ENCODE results near the gene ZNF423. TPM values are rescaled to one million over a fixed set of nuclear protein-coding genes. Genes with fewer than 3 reads are reported as not detected.

ZNF423 gene
- polyA plus RNA-seq, 1 donor = 27.8 TPM

DNA sequence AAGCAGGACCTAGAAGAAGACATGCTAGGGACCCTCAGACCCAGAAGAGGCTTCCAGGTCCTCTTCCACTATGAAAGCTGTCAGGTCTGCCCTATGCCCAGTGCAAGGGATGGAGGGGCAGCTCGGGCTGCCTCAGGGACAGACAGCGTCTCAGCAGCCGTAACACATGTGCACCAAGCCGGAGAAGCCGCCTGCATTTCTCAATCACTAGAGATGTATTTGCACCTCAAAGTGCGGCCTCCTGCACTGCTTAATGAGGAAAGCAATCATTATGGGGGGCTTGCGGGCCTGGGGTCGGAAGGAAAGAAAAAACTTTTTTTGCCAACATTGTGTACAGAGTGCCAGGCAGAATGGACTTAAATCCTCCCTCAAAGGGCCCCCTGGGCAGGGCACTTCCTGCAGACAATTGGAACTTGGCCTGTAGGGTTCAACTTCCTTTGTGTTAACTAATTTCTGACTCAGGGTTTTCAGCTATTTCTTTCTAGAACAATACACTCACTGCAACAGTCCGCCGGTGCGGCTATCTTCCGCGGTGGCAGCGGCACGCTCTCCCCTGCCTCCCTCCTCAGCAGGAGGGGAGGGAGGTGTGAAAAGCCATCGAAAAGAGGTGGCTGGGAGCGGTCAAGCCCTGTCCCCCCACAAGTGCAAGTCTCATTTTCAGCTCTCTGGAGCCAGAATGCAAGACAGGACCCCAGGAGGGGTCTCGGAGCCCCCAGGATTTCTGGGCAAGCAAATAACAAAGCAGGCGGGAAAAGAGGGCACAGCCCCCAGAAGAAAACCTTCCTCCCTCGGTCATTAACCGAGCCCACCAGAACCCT lies 101.2 kb downstream of the ZNF423 start:
- no peak for DNase-seq

DNA sequence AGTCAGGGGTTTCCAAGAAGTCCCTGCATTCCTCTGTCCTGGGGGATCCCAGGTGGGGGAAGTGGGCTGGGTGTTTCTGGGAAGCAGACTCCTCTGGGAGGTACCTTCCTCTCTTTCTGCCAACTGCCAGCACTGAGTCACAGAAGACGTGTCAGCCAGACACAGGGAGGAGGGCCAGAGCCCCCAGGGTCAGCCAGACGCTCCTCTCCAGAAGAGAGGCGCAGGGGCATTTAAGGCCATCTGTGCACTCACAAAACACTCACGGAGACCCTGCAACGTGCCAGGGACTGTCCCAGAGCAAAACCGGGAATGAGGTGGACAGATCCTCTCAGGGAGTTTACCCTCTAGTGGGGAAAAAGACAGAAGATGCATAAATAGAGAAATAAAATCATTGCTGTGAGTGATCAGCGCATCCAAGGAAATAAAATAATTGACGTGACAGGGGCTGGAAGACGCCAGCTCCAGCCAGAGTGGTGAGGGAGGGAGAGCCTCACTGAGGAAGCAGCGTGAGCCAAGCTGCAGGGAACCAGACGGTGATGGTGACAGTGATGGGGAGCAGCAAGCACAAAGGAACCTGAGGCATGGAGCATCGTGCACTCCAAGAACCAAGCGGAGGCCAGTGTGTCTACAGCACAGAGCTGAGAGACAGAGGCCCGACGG lies 105.4 kb downstream of the ZNF423 start:
- no peak for DNase-seq

DNA sequence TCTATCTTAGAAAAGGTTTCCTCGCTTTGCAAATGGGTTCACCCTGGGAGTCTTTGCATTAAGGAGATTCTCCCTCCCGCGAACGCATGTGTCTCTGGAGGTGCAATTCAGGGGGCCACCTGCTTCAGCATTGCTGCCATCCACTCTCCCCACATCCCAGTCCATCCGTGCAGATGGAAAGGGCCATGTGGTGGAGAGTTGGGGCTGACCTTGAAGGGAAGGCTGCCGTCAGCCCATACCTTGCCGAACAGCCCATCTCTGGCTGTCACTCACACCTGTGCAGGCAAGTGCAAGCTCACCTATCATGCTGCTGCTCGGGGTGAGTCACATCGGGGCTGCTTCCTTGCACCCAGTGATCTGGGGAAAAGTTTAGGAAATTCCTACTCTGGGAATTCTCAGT lies 106.1 kb downstream of the ZNF423 start:
- no peak for DNase-seq

DNA sequence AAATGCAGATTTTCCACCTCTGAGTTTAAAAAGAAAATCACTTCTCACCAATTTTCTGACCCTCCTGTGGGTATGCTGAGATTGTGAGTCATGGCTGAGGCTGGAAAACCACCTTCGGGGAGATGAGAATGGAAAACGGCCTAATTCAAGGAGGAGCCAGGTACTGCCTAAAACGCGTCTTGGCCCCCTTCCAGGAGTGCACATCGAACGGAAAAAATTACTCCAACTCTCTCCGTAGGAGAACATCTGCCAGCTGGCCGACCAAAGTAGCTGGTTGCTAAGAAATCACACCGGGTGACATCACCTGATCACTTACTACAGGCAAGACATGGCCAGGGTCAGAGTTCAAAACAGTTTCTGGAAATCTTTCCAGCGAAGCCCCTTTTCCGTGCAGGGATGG lies 107.6 kb downstream of the ZNF423 start:
- DNase-seq = no peak

DNA sequence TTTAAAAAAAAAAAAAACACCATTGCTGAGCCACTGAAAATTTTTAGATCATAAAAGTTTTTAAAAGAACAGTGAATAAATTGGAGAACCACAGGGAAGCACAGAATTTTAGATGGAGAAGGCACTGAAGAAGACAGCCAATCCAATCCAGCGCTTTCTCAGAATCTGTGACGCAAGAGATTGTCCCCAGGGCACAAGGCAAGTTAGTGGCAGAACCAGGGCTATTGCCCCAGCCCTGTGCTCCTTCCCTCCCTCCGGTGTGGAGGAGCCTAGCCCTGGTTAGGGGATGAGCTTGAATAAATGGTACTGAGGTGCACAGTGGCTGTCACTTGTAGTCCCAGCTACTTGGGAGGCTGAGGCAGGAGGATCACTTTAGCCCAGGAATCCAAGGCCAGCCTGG lies 108.3 kb downstream of the ZNF423 start:
- no peak for DNase-seq

DNA sequence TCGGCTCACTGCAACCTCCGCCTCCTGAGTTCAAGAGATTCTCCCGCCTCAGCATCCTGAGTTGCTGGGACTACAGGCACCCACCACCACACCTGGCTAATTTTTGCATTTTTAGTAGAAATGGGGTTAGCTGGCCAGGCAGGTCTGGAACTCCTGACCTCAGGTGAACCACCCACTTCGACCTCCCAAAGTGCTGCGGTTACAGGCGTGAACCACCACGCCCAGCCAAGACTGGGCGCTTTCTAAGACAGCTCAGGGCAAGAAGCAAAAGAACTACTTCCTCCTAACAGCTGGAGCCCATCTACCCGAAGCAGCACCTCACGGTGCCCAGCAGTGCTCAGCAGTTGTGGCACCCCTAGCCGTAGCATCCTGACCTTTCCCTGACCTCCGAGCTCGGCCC lies 109.4 kb downstream of the ZNF423 start:
- DNase-seq = no peak

DNA sequence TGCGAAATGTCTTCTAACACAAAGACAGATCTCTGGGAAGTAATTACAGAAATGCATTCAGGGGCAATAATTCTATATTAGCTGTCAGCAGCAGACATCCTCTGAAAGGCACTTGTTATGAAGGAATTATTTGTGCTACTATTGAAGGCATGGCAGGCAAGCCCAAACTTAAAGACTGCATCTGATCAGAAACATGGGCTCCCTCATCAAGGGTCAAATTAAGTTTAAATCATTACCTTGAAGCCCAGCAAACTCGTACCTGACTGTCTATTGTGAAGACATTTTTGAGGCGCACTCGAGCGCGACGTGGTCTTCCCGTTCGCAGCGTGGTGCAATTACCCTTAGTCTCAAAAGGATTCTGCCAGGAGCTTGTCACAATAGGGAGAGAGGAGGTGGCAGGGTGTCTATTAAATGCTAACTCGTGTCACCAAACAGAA lies 110.6 kb downstream of the ZNF423 start:
- no peak for DNase-seq

DNA sequence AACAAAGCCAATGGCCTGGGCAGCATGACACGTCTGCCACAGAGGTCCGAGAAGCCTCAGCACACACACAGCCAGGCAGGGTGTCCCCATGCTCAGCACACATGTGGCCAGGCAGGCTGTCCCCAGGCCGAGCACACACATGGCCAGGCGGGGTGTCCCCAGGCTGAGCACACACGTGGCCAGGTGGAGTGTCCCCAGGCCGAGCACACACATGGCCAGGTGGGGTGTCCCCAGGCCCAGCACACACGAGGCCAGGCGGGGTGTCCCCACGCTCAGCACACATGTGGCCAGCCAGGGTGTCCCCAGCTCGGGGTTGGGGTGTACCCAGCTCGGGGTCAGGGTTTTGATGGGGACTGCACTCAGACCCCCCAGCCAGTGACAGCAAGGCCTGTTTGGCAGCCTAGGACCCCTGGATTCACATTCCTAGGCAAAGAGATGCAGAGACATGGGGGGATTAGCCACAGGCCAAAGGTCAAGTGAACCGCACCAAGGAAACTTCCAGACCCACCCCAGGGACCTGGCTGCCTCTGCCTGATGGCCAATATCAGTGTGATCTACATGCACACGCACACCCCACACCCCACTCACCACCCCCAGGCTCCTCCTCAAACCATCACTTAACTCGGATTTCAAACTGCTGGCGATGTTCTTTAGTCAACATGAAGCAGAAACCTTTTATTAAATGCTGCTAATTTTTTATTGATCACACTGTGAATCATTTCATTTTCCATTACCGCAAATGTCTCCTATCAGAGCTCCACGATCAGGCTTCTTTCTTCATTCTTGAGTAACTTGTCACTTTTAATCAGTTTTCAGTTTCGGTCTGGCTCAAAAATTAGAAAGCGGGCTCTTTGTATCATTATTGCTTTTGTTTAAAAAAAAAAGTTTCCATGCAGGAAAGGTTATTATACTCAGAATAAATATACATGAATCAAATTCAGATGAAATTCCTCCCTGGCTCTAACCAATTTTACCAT lies 111.4 kb downstream of the ZNF423 start:
- no peak for DNase-seq

DNA sequence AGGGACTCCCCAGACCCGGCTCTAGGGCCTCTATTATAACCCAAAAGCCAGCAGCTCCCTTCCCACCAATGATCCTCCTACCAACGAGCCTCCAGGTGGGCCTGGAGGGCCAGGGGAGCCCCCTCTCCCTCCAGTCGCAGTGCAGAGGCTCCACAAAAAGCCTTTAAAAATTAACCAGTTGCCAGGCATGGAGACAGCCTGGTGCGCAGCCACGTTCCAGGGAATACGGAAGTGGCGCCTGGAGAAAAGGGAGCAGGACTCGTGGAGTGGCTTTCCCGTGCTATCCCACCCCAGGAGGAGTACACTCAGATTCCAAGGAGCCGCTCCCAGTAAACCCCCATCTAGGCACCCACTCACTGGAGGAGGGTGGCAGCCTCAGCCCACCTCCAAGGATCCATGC lies 112.3 kb downstream of the ZNF423 start:
- no peak for DNase-seq

DNA sequence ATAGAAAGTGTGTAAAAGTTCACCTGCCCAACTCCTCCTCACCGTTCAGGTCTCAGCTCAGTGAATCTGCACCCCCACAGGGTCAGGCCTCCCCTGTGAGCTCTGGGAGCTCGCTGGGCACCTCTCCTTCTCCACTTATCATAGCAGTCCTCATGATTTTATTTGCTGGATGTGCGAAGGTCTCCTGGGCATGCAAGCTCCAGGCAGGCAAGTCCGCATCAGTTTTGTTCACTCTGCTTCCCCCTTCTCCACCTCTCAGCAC lies 112.8 kb downstream of the ZNF423 start:
- DNase-seq = no peak

DNA sequence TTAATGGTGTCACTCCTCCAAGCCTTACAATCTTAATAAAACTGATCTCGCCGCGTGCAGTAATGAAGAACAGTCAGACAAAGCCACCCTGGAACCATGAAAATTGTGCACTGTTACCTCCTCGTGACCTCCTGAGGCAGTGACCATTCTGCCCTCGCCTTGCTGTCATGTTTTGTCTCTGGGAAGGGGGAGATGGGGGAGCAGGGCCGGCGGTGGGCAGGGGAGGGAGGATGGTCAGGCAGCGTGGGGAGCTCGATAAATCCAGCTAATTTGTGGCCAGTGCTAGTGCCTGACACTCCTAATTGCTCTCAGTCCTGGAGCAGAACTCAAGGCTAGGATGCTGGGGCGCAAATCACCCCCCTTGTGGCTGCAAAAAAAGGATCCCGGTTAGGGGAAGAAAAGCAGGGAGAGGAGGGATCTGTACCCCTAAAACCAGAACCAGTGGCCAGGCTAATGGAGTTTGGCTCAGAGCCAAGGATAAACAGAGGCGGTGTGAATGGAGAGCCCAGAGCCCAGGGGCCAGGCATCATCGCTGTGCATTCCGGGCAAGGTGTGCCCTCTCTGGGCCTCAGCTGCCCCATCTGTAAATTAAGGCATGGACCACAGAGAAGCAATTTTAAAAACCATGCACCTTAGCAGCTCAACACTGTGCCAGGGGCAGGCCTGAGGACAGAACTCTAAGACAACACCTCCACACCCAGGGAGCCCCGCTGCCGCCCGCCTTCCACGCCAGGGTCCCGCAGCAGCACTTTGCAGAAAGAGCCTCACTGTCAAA lies 113.3 kb downstream of the ZNF423 start:
- peak; percentile 70 for DNase-seq

DNA sequence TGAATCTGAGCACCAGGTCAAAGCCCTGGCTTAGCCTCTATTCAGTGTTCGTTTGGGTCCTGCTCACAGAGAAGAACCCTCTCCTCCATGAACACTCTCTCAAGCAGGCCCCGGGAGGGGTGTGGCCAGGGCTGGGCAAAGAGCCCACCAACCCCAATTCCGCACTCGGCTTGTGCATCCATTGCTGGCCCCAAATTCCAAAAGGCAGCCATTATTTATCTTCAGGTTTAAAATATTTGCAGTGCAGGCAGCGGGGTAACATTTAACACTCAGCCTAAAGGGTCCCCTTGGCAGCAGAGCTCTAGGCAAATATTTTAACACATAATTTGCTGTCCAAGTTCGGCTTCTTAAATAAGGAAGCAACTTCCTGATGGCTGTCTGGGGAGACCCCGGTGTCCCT lies 115.7 kb downstream of the ZNF423 start:
- DNase-seq = no peak

DNA sequence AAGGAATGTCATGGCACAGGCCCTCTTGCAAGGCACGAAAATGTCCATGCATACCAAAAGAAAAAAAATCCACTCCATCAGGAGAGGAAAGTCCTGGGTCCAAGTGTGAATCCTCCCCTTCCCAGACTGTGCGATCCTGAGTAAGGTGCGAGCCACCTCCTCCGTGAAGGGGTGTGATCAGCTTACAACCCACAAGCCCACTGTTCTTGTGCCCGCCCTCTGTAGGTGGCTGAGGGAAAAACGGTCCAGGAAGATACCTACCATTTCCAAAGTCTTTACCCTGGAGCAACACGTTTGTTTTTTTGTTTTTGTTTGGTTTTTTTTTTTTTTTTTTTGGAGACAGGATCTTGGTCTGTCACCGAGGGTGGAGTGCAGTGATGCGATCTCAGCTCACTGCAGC lies 116.5 kb downstream of the ZNF423 start:
- DNase-seq = no peak

DNA sequence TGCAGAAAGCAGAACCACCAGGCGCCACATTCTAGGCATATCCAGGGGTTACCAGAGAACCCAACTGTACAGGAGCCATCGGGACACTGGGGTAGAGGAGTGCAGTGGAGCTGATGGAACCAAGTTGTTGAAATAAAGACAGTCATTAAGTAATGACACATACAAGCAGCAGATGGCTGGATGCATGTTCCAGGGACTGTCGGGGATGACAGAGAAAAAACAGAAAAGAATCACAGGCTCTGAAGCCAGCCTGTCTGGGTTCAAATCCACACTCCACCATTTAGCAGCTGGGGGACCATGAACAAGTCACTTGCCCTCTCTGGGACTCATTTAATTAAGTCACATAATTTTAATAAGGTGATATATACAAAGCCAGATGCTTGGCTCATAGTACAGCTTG lies 117.1 kb downstream of the ZNF423 start:
- DNase-seq = no peak

DNA sequence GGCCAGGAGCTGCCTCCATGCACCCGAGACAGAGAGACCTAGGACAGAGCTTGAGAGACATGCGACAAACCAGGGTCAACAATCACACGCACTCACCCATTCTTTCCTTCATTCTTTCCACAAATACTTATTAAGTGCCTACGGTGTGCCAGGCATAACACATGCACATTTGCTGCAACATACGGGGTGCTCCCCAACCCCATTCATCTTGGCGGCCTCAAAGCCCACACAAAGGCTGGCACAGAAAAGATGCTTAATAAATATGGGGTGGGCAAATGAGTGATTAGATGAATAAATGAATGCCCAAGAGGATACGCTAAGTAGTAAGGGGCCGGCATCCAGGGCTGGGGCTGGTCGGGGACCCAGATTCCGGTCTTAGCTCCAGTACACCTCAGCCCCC lies 117.9 kb downstream of the ZNF423 start:
- DNase-seq = no peak

DNA sequence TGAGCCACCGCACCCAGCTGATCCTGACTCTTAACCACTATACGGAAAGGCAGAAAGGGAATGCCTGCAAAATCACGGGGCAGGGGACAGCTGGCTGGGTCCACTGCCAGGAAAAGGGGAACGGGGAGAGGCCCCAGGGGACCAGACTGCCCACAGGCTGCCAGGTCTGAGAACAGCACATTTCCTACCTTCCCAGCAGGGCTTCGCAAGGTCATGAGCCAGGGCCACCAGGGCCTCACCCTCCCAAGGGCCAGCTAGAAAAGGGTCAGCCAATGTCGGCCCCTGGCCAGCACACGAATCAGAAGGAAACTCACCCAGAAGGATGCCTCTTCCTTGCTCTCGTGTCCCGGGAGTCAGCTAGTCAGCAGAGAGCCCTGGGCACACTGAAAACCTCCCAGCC lies 118.4 kb downstream of the ZNF423 start:
- DNase-seq = no peak

DNA sequence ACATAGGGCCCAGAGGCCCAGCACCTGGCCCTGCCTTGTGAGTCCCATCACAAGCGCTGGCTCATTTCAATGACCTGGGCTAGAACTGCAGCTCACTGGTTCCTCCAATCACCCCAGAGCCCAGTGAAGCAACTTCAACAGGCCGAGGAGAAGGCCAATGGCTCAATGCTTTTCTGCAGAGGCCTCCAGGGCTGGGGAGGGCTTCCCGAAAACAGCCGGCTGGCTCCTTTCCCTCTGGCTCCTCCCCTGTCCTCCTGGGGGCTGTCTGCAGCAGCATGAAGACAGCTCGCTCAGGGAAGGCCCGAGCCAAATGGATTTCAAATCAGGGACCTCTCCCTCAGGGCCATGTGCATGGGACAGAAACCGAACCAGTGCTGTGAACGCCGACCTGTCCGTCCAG lies 121.6 kb downstream of the ZNF423 start:
- DNase-seq = no peak

DNA sequence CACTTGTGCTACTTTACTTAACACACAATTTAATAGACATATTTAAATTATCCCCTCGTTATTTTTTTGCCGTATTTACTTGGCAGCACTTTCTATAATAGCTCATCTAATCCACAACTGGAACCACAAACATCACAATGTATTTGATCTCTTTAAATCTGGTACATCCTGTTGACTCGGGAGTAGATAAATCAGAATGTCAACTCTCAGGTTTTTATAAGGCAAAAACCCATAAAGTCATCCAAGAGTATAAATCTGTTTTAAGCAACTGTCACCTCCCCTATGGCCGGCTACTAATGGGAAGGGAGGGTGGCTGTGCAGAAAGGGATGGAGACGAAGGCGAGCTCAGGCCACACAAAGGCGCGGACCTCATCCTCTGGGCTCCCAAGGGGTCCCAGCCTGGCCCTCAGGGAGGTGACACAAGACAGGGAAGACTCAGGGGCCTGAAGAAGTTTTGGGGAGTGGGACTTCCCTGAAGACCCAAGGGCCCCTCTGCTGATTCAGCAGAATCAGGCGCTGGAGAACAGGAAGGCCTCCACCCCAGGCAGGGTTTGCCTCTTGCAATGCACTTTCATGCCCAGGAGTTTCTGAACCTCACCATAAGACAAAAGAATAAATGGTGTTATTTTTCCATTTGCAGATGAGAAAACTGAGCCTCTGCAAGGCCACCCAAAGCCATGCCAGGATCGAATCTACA lies 122.5 kb downstream of the ZNF423 start:
- DNase-seq = peak; percentile 79

DNA sequence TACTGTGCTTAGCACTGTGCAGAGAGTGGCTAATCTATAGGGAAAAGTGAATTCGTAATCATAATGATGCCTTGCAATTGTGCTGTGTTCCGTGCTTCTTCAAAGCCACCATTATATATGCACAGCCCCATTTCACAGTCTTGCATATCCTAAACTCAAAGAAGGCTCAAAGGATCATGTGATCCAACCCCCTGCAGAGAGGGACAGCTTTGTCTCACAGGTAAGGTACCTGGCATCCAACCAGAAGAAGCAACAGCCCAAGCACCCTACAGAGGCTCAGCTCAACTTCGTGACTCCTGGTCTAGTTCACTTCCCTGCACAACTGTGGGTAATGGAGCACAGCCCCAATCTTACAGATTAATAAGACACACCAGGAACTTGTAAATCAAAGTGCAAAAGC lies 124.0 kb downstream of the ZNF423 start:
- no peak for DNase-seq

DNA sequence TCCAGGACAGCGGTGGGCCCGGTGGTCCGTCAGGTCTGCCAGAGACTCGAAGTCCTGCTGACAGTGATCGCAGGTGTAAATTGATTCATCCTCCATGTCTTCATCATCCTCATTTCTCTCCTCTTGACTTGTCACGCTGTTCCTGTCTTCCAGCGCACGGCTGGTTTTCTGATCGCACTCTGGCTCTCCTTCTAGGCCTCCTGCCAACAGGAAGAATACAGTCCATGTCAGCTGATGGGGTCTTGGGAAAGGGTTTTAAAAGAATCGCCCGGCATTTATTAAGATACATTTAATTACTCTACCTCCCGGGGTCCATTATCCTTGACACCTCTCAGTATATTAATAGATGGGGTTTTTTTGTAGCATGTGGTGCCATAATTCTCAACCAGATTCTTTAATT lies 125.1 kb downstream of the ZNF423 start:
- DNase-seq = no peak

DNA sequence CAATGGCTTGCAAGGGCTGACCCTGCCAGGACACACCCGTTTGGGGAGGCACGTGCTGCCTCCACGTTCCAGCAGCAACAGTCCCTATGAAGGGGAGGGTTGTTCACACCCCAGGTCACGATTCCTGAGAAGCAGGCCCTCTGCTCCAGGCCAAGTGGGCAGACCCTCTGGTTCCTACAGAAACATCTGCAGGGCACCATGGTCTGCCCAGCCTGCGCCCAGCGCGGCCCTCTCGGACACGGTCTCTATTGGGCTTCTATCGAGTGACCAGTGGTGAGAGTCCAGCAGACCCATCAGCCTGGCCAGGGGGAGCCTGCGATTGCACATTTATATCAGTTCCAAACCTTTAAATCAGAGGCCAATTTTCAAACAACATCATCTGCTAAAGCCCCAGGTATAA lies 128.3 kb downstream of the ZNF423 start:
- DNase-seq = no peak

DNA sequence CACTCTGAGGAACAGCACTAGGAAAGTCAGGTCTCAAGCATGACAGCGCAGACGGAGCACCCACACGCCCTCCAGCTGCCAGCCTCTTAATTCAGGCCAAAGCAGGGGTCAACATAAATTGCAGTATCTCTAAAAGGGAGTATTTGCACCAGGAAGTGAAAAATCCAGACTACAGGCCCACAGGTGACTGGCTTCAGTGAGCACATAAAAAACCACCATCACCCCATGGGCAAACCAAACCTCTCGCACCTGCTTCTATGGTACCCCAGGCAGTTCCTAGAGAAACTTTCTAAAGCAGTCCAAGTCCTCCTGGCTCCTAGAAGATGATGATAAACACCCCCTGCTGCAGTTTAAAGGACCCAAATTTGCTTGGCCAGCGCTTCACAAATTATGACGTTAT lies 129.8 kb downstream of the ZNF423 start:
- no peak for DNase-seq
